Activated CD4-positive, CD25-positive, alpha-beta regulatory T cell treated with anti-CD3 and anti-CD28 coated beads, Interleukin-2, amount 50 U/mL, for 16 hours (primary cell): ENCODE data around the gene LTB.

Experiments
- DNase-seq: peaks from one replicate; pipeline ENCODE4 v3.0.0-alpha.2; 2020; ENCODE audit warnings: low read depth, low spot score

The LTB gene

GRCh38 chr6:31531771-31532643 lies 50.2 kb downstream of the LTB start:
- no peak for DNase-seq

GRCh38 chr6:31531162-31531561 lies 51.1 kb downstream of the LTB start:
- no peak for DNase-seq

GRCh38 chr6:31530659-31531058 lies 51.6 kb downstream of the LTB start:
- DNase-seq = no peak
